Adrenal gland (tissue), 5 donors: ENCODE results near the gene WDR70.
"Not testable (repeated sequence)": the region's sequence is repeated elsewhere in the genome, so short reads cannot be mapped to it uniquely, and the experiment has no call there.

ENCODE experiments used
- POLR2A ChIP-seq, 2 donors: fragments of 450-650 bp; IDR thresholded peaks; one replicate each; pipeline ENCODE4 v1.6.1; 2017; ENCODE audit warnings: antibody characterized with exemption in 2 of 2, mild to moderate bottlenecking in 2 of 2, moderate library complexity in 1 of 2
- TF ChIP-seq, protein P1 (sequence below), 6 experiments: fragments of 450-650 bp in 4 of 6; fragments of 200-600 bp in 2 of 6; sonication (generic) in 1 of 6; IDR thresholded peaks; 1 replicate in 5 of 6; 2 replicates in 1 of 6; pipeline versions ENCODE4 v1.5.1 to v1.8.0; 2016 to 2021; ENCODE audit warnings: antibody characterized with exemption in 6 of 6, mild to moderate bottlenecking in 2 of 6, moderate library complexity in 1 of 6
- donor health status: DM: no; HTN: no; CAD: no.

GRCh38 chr5:37464581-37464980 is 85.5 kb downstream of the WDR70 start:
- TF ChIP-seq, protein P1, sequence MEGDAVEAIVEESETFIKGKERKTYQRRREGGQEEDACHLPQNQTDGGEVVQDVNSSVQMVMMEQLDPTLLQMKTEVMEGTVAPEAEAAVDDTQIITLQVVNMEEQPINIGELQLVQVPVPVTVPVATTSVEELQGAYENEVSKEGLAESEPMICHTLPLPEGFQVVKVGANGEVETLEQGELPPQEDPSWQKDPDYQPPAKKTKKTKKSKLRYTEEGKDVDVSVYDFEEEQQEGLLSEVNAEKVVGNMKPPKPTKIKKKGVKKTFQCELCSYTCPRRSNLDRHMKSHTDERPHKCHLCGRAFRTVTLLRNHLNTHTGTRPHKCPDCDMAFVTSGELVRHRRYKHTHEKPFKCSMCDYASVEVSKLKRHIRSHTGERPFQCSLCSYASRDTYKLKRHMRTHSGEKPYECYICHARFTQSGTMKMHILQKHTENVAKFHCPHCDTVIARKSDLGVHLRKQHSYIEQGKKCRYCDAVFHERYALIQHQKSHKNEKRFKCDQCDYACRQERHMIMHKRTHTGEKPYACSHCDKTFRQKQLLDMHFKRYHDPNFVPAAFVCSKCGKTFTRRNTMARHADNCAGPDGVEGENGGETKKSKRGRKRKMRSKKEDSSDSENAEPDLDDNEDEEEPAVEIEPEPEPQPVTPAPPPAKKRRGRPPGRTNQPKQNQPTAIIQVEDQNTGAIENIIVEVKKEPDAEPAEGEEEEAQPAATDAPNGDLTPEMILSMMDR (IDR thresholded peaks at IDR 0.05) = not testable (repeated sequence)
- not testable (repeated sequence) for TF ChIP-seq POLR2A (IDR thresholded peaks at IDR 0.05)
